ENCODE data around the gene WASF2.

- TF ChIP-seq CTCF (IDR thresholded peaks at IDR 0.05; ENCODE audit: low read length) (no peak), EZH2 (IDR thresholded peaks at IDR 0.05; ENCODE audit: borderline replicate concordance, low read length) (no peak)
Measured at GRCh38 chr1:27356277-27356618, 133.7 kb downstream of the WASF2 start.

Measured in OCI-LY1 (cell line).